HUES64 (cell line): Measurements from ENCODE around the gene SRGAP2C.
"Not testable (repeated sequence)": the region's sequence is repeated elsewhere in the genome, so short reads cannot be mapped to it uniquely, and the experiment has no call there.

Source experiments
- H3K27ac ChIP-seq: 2 replicates; pipeline ENCODE4 v1.7.0; 2013; ENCODE audit warnings: low read depth, low read length, inconsistent platforms
- H3K27me3 ChIP-seq: 2 replicates; pipeline ENCODE4 v1.6.1; 2013; ENCODE audit warnings: mild to moderate bottlenecking, low read length; ENCODE audit not compliant: insufficient read depth
- H3K36me3 ChIP-seq: 2 replicates; pipeline ENCODE4 v1.6.1; 2013; ENCODE audit warnings: mild to moderate bottlenecking, low read length; ENCODE audit not compliant: insufficient read depth
- H3K4me1 ChIP-seq: 2 replicates; pipeline ENCODE4 v1.6.1; 2013; ENCODE audit warnings: mild to moderate bottlenecking, low read length, moderate library complexity; ENCODE audit not compliant: insufficient read depth
- H3K4me3 ChIP-seq: 2 replicates; pipeline ENCODE4 v1.5.1; 2013; ENCODE audit warnings: mild to moderate bottlenecking, low read length, moderate library complexity
- H3K9ac ChIP-seq: 2 replicates; pipeline ENCODE4 v1.6.1; 2013; ENCODE audit warnings: mild to moderate bottlenecking, low read depth, low read length
- H3K9me3 ChIP-seq: 2 replicates; pipeline ENCODE4 v1.6.1; 2013; ENCODE audit warnings: low read depth, low read length; ENCODE audit not compliant: insufficient read depth
- WGBS: fragments of 150-250, 120-280 bp; methylation state at CpG from one replicate; pipeline ENCODE4 v1.1.7; 2013; ENCODE audit warnings: missing lambda C conversion rate; 5-methylcytosine and 5-hydroxymethylcytosine counted together

The SRGAP2C gene

DNA sequence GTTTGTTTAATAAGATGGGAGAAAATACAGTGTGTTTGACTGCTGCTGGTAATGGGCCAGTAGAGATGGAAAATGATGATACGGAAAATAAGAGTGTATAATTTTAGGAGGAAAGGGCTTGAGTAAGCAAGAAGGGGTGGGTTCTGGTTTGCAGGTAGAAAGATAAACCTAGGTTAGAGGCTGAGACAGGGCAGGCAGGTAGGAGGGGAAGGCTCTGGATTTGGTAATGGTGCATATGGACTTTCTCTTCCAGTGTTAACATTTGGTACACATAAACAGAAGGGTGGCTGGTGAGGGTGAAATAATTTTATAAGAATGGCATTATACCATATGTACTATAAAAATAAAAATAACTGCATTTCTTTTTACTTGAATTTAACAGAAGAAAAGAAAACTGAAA lies 84.5 kb downstream of the SRGAP2C start:
- H3K27me3 ChIP-seq, H3K9me3 ChIP-seq, H3K27ac ChIP-seq, H3K9ac ChIP-seq, H3K4me3 ChIP-seq, H3K4me1 ChIP-seq, H3K36me3 ChIP-seq: not testable (repeated sequence)
- no CpG with 5 or more reads among the region's 1 CpG for WGBS

DNA sequence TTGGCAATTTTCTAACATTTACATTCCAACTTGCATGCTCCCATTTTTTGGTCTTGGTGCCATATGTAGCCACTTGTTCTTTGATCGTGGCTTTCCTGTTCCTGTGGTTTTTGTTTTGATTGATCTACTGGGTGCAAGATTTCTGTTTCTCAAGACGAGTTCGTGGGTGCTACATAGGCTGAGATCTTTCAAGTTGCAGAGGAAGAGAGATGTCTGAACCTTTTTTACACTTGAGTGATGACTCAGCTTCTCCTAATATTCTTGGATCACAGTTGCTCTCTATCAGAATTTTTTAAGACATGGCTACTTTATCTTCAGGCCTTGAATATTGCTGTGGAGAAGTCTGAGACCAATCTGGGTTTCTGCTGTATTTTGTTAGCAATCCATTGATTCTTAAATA lies 85.2 kb downstream of the SRGAP2C start:
- not testable (repeated sequence) for H3K27me3 ChIP-seq, H3K9me3 ChIP-seq, H3K9ac ChIP-seq, H3K36me3 ChIP-seq, H3K4me1 ChIP-seq, H3K27ac ChIP-seq, H3K4me3 ChIP-seq
- no CpG with 5 or more reads among the region's 3 CpGs for WGBS

DNA sequence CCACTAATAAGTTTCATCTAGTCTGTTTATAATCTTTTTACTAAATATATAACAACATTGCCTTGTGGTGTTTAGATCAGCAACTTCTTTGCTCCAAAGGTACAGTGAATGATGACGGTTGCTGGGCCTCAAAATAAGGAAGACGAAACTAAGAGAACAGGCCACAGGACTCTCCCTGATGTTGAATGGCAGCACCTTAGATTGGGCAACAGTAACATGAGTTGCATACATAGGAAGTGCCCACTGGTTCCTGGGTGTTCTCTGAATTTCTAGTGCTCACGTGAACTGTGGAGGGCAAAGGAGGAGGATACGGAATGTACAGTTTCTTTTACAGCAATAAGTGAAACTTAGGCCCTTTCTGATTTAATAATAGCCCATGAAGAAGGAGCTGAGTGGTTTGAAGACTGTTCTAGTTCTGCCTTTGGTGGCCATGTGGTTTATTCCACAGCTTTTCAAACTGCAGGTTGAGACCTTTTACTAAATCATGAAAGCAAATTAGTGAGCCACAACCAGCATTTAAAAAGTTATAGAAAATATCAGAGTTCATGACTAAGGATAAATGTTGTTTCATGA lies 86.5 kb downstream of the SRGAP2C start:
- H3K9me3 ChIP-seq, H3K27ac ChIP-seq, H3K27me3 ChIP-seq, H3K9ac ChIP-seq, H3K4me3 ChIP-seq, H3K4me1 ChIP-seq, H3K36me3 ChIP-seq: not testable (repeated sequence)
- WGBS, result 100% methylated on average over 2 of the region's 4 CpGs

DNA sequence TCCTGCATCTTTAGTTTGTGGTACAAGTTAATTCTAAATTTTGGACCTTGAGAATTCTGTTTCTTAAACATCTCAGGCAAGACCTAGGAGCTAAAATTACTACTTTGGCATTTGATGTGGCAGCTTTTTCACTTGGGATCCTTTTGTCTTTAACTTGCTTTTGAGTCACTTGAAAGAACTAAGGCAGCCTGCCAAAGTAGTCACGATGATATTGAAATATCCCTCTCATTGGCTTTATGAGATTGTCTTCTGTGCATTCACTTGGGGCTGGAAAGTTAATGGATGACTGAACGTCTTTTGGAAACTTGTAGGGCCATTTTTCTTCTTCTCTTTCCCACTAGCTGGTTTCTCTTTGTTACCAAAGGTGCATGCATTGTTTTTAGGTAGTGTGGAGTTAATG lies 90.7 kb downstream of the SRGAP2C start:
- H3K4me1 ChIP-seq, H3K9me3 ChIP-seq, H3K4me3 ChIP-seq, H3K9ac ChIP-seq, H3K27me3 ChIP-seq, H3K36me3 ChIP-seq, H3K27ac ChIP-seq: not testable (repeated sequence)
- WGBS, result 100% methylated on average over 1 of the region's 2 CpGs

DNA sequence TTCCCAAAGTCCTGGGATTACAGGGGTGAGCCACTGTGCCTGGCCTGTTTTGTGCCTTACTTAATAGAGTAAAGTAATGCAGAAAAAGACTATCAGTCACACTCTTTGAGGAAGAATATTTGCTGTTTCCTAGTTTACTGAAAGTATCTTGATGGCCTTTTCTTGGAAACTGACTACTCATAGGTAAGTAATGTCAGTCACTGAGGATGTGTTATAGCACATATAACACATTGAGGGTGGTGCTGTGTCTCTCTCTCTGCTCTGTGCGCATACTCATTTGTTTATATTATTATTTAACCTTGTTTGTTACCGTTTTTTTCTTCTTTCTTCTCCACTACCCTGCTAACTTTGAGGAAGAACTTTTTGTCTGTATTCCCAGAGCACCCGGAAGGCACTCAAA lies 93.4 kb downstream of the SRGAP2C start:
- not testable (repeated sequence) for H3K27me3 ChIP-seq, H3K9ac ChIP-seq, H3K27ac ChIP-seq, H3K9me3 ChIP-seq, H3K36me3 ChIP-seq, H3K4me3 ChIP-seq, H3K4me1 ChIP-seq
- no CpG with 5 or more reads among the region's 3 CpGs for WGBS

DNA sequence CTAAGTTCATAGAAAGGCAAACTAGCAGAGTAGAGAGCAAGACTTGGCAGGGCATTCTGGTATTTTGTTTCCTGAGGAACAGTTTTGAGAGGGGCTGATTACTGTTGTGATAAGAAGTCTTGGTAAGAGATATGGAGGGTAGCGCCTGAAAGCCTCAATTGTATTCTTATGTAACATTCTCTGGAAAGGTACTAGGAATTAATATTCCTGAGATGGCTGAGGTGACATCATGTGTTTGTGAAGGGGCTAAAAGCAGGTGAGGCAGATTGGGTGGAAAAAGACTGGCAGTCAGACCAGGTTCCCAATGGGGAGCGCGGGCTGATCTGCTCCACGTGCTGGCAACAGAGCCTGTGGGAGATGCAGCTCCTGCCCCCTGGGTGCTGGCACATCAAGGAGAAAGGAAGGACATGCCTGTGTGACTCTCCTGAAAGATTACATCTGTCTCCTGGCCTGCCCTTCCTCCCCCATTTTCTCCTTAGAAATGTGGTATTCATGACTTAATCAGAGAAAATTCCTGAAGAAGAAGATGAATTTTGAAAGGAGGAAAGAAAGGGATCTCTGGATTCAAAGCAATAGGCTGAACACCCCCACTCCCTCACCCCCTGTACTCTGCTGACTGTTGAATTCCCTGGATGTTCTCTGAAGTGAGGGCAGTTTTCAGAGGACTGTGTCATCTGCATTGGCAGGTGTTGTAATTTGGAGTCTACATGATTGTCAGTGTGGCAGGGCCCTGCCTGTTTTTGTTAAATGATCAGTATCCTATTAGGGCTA lies 94.2 kb downstream of the SRGAP2C start:
- H3K9me3 ChIP-seq, H3K9ac ChIP-seq, H3K4me3 ChIP-seq, H3K36me3 ChIP-seq, H3K27me3 ChIP-seq, H3K27ac ChIP-seq, H3K4me1 ChIP-seq: not testable (repeated sequence)
- WGBS, result no CpG with 5 or more reads among the region's 4 CpGs

DNA sequence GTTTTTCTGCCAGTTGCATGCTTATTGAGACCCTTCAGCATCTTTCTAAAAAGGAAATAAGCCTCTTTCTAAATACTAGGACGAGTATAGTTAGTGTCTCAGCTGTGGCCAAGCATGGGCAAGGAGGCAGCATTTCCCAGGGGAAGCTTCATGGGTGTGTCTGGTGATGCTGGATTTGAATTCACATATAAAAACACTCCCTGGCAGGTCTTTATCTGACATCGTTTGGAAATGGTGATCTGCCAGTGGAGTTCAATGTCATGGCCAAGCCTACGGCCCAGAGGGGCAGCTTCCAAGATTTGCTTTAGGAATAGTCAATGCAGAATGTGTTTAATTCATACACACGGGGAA lies 94.7 kb downstream of the SRGAP2C start:
- not testable (repeated sequence) for H3K4me1 ChIP-seq, H3K27ac ChIP-seq, H3K4me3 ChIP-seq, H3K36me3 ChIP-seq, H3K27me3 ChIP-seq, H3K9ac ChIP-seq, H3K9me3 ChIP-seq
- WGBS, result no CpG with 5 or more reads among the region's 4 CpGs

DNA sequence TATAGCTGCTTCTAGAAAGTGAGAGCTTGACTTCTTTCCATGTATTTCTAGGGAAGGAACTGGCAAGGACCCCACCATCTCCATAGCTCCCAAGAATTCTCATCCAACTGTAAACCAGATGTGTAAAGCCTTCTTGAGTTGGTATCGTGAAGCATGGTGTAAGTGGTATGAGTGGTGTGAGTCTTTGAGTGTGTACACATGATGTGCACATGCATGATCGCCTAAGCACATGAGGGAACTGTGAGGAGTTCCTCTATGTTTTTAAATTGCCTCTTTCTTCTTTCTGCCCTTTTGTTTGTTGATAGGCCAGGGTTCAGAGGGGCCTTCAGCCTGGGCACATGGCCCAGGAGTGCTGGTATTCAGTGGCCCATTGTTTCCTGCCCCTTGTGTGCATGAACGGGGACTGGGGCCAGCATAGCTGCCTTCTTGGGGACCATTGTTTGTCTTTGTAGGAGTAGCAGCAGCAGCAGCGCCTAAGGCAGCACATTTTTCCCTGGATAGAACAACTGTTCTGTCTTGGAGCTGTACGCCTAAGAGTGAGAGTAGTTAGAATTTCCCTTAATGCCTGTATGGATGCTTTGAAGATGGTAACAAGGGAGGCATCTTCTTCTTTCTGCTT lies 96.0 kb downstream of the SRGAP2C start:
- not testable (repeated sequence) for H3K36me3 ChIP-seq, H3K9ac ChIP-seq, H3K9me3 ChIP-seq, H3K4me3 ChIP-seq, H3K27ac ChIP-seq, H3K4me1 ChIP-seq, H3K27me3 ChIP-seq
- WGBS, result no CpG with 5 or more reads among the region's 5 CpGs

DNA sequence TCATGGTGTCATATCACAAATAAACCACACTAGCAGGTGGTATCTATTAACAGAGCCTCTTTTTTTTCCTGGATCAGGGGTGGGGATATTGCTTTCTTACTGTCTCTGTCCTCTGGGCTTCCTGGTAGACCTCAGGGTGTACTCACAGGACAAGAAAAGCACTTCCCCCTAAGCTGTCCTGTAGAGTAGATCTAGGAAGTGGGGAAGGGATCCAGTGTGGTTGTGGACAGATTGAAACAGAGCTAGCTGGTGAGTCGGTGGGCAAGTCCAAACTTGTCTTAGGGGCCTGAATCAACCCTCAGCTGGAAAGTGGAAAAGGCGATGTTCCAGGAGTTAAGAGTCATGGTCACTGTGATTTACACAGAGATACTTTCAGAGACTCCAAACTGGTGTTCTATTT lies 96.7 kb downstream of the SRGAP2C start:
- H3K36me3 ChIP-seq, H3K9ac ChIP-seq, H3K4me3 ChIP-seq, H3K9me3 ChIP-seq, H3K4me1 ChIP-seq, H3K27me3 ChIP-seq, H3K27ac ChIP-seq: not testable (repeated sequence)
- no CpG with 5 or more reads among the region's 2 CpGs for WGBS

DNA sequence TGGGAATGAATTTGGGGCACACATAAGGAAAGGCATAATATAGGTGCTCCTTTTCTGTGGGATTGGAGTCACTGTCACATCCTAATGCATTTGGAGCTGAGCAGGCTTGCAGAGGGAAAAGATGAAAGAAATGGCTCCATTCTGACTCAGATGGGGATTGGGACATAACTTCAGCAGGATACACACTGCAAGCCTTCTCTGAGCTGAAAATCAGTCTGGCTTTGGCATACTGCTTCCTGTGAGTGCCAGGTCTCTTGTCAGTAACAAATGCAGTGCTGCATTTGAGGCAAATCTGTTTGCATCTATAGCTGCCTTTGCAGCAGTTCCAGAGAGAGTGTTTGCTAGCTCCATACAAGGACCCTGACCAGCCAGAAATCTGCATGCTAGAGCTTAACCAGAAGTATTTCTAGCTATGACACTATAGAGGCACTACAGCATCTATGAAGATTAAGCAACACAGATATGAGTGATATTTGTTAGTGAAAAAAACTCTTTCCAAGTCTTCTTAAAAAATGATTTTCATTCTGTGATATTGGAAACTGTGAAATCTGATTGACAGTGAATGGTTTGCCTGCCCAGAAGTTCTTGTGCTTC lies 98.9 kb downstream of the SRGAP2C start:
- H3K9ac ChIP-seq, H3K27me3 ChIP-seq, H3K4me1 ChIP-seq, H3K36me3 ChIP-seq, H3K9me3 ChIP-seq, H3K4me3 ChIP-seq, H3K27ac ChIP-seq: not testable (repeated sequence)

DNA sequence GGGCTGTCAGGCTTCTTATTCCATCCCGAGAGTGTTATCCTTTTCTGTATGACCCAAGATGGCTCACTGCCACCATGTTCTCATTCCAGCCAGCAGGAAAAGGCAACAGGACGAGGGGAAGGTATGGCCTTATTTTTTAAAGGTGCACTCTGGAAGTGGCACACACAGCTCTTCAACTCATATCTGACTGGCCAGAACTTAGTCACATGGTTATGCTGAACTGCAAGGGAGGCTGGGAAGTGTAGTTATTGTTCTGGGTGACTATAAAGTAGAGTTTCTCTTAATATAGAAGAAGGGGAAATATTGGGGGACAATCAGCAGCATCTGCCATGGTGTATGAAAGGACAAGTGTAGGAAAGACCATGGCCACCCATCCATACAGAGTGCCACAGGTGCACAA lies 107.8 kb downstream of the SRGAP2C start:
- not testable (repeated sequence) for H3K27me3 ChIP-seq, H3K4me3 ChIP-seq, H3K9ac ChIP-seq, H3K27ac ChIP-seq, H3K9me3 ChIP-seq, H3K36me3 ChIP-seq, H3K4me1 ChIP-seq
- no CpG with 5 or more reads among the region's 2 CpGs for WGBS
